PC-3 (cell line): ENCODE results near the gene TUBGCP6. TPM values are rescaled to one million over a fixed set of nuclear protein-coding genes. Genes with fewer than 3 reads are reported as not detected.

Experiments
- ATAC-seq: fragments of 200-7000 bp; cut with Tn5 transposase; 2 replicates; pipeline ENCODE4 v1.9.1; 2020; ENCODE audit warnings: mild to moderate bottlenecking, moderate library complexity
- BruUV-seq: library from RNA; stranded (reverse); fragments of 400-500 nt; replicated peaks from 2 replicates; lab custom pipeline; 2021; lab: Mats Ljungman, UMichigan
- CTCF ChIA-PET: fragments of 300-600 bp; sonication (Branson Sonifier 250); formaldehyde crosslinking; loops from one replicate; lab custom pipeline; 2022; ENCODE audit warnings: antibody characterized with exemption; lab: Charles Lee
- POLR2A ChIA-PET: fragments of 300-600 bp; sonication (Branson Sonifier 250); formaldehyde crosslinking; loops from one replicate; lab custom pipeline; 2022; ENCODE audit warnings: antibody characterized with exemption; ENCODE audit not compliant: unreplicated experiment; lab: Charles Lee
- DNase-seq: peaks from one replicate; pipeline ENCODE4 v3.0.0-alpha.2; 2015
- H2AFZ ChIP-seq: fragments of 300-600 bp; sonication (generic); 2 replicates; pipeline ENCODE4 v1.6.0; 2016; ENCODE audit warnings: antibody characterized with exemption, low read length
- H3F3A ChIP-seq: fragments of 300-600 bp; sonication (generic); one replicate; pipeline ENCODE4 v1.6.0; 2017; ENCODE audit warnings: antibody characterized with exemption, low read length, control low read depth, mild to moderate bottlenecking; ENCODE audit not compliant: unreplicated experiment
- H3K27ac ChIP-seq: fragments of 300-600 bp; sonication (generic); 2 replicates; pipeline ENCODE4 v1.5.1; 2016; ENCODE audit warnings: mild to moderate bottlenecking, low read length
- H3K27me3 ChIP-seq: fragments of 300-600 bp; sonication (generic); 2 replicates; pipeline ENCODE4 v1.6.1; 2016; ENCODE audit warnings: low read length, mixed read lengths
- H3K36me3 ChIP-seq: fragments of 300-600 bp; sonication (generic); 2 replicates; pipeline ENCODE4 v1.6.1; 2016; ENCODE audit warnings: low read depth, mixed run types, low read length, mixed read lengths
- H3K4me1 ChIP-seq: fragments of 300-600 bp; sonication (generic); 2 replicates; pipeline ENCODE4 v1.5.1; 2016; ENCODE audit warnings: low read length; ENCODE audit not compliant: insufficient read depth
- H3K4me2 ChIP-seq: fragments of 300-600 bp; sonication (generic); 2 replicates; pipeline ENCODE4 v1.6.0; 2016; ENCODE audit warnings: low read length
- H3K4me3 ChIP-seq: fragments of 300-600 bp; sonication (generic); 2 replicates; pipeline ENCODE4 v1.5.1; 2016; ENCODE audit warnings: mild to moderate bottlenecking, low read length, mixed read lengths
- H3K79me2 ChIP-seq: fragments of 300-600 bp; sonication (generic); 2 replicates; pipeline ENCODE4 v1.6.1; 2017; ENCODE audit warnings: low read length, mixed read lengths
- H3K9ac ChIP-seq: fragments of 300-600 bp; sonication (generic); 2 replicates; pipeline ENCODE4 v1.6.0; 2016; ENCODE audit warnings: mild to moderate bottlenecking, low read length
- H3K9me2 ChIP-seq: fragments of 300-600 bp; sonication (generic); replicated peaks from 2 replicates; pipeline ENCODE4 v1.6.1; 2016; ENCODE audit warnings: mixed run types, low read length, mixed read lengths
- H3K9me3 ChIP-seq: fragments of 300-600 bp; sonication (generic); 2 replicates; pipeline ENCODE4 v1.6.1; 2016; ENCODE audit warnings: low read length, mixed read lengths
- H4K20me1 ChIP-seq: fragments of 300-600 bp; sonication (generic); 2 replicates; pipeline ENCODE4 v1.6.1; 2016; ENCODE audit warnings: low read length, mixed read lengths
- EZH2 ChIP-seq: fragments of 300-600 bp; sonication (generic); IDR thresholded peaks from one replicate; pipeline ENCODE4 v1.6.1; 2017; ENCODE audit warnings: antibody characterized with exemption, mild to moderate bottlenecking, low read length; ENCODE audit not compliant: unreplicated experiment
- EZH2phosphoT487 ChIP-seq: fragments of 300-600 bp; sonication (generic); IDR thresholded peaks from 2 replicates; pipeline ENCODE4 v1.6.1; 2018; ENCODE audit warnings: mild to moderate bottlenecking, antibody characterized with exemption, low read length, borderline replicate concordance
- intact Hi-C: fragments of 100-400 bp; cut with micrococcal nuclease; formaldehyde crosslinking; loops from 2 replicates; pipeline ENCODE4 v1.9.0; 2023
- total RNA-seq: library from RNA; depleted of rRNA; stranded (reverse); fragments of >200 nt; gene quantifications from 2 replicates; pipeline ENCODE4 v1.2.3, GENCODE V29; 2014
- TF ChIP-seq, protein P1 (sequence below): fragments of 300-600 bp; sonication (generic); conservative IDR thresholded peaks from 2 replicates; pipeline ENCODE4 v1.5.1; 2017; ENCODE audit warnings: antibody characterized with exemption, low read depth, mild to moderate bottlenecking, low read length

The TUBGCP6 gene
- total RNA-seq, 1 experiment from 2014 or later = 32.1 TPM

DNA sequence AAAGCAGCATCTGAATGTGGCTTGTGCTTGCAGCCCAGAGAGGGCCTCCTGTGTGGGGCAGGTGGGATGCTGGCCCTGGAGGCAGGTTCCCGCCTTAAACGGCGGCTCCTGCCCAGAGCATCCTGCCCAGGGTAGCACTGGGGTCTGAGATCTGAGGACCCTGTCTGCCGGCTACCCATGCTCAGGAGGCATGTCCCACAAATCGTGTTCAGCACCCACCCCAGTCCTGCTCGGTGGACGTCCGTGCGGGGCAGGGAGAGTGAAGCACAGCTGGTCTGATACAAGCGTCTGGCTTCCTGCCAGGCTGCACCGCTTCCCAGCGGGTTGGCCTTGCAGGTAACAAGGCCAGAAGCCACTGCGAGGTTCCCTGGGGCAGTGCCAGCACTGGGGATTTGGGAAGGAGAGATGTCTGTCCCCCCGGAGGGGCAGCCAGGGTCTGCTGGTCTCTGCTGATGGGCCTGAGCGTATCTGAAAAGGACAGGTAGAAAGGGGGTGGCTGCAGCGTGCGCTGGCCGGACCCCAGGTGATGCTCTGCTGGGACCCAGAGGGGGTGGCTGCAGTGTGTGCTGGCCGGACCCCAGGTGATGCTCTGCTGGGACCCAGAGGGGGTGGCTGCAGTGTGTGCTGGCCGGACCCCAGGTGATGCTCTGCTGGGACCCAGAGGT lies 55.5 kb downstream of the TUBGCP6 start:
- H3K79me2 ChIP-seq = peaks cover 68% of the 10 kb centered on the region
- no peak for ATAC-seq
- CTCF ChIA-PET = no interaction called here
- POLR2A ChIA-PET = no interaction called here
- H3K4me2 ChIP-seq = peak overlapping the region; percentile 58; the same call in 1 of the 2 replicates
- H3K4me3 ChIP-seq = no peak overlapping the region
- DNase-seq = no peak
- H3F3A ChIP-seq = no peaks in the 10 kb centered on the region
- no peaks in the 10 kb centered on the region for H3K9me2 ChIP-seq
- peaks cover 48% of the 10 kb centered on the region for H3K4me1 ChIP-seq
- H3K27ac ChIP-seq = no peak overlapping the region
- H4K20me1 ChIP-seq = 0 out of 2 replicates have a peak, but pooled peaks cover 4% of the 10 kb centered on the region
- no peaks in the 10 kb centered on the region; the same call in 1 of the 2 replicates for H3K36me3 ChIP-seq
- no peak overlapping the region for H2AFZ ChIP-seq
- H3K9me3 ChIP-seq = no peaks in the 10 kb centered on the region
- no TSS peak for BruUV-seq
- no peak overlapping the region for H3K9ac ChIP-seq
- intact Hi-C loops = no loop called here
- no peaks in the 10 kb centered on the region for H3K27me3 ChIP-seq
- TF ChIP-seq, protein P1, sequence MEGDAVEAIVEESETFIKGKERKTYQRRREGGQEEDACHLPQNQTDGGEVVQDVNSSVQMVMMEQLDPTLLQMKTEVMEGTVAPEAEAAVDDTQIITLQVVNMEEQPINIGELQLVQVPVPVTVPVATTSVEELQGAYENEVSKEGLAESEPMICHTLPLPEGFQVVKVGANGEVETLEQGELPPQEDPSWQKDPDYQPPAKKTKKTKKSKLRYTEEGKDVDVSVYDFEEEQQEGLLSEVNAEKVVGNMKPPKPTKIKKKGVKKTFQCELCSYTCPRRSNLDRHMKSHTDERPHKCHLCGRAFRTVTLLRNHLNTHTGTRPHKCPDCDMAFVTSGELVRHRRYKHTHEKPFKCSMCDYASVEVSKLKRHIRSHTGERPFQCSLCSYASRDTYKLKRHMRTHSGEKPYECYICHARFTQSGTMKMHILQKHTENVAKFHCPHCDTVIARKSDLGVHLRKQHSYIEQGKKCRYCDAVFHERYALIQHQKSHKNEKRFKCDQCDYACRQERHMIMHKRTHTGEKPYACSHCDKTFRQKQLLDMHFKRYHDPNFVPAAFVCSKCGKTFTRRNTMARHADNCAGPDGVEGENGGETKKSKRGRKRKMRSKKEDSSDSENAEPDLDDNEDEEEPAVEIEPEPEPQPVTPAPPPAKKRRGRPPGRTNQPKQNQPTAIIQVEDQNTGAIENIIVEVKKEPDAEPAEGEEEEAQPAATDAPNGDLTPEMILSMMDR = no peak
- TF ChIP-seq EZH2phosphoT487 = no peak
- TF ChIP-seq EZH2 = no peak

DNA sequence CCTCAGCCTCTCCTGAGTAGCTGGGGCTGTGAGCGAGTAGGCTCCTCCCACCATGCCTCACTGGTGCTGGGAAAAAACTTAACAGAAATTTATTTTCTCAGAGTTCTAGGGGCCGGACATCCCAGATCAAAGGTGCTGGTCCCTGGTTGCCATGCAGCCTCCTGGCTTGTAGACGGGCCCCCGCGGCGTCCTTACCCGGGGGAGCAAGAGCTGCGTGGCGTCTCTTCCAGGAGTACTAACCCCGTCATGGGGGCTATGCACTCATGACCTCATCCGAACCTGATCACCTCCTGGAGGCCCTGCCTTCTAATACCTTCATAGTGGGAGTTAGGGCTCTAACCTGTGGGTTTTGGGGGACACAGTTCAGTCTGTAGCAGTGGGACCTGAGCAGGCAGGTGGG lies 56.5 kb downstream of the TUBGCP6 start:
- no peak for ATAC-seq
- intact Hi-C loops = no loop called here

More for the DNA sequence above, 56.5 kb downstream of the TUBGCP6 start:
- Histone ChIP-seq H4K20me1 (0 out of 2 replicates have a peak, but pooled peaks cover 4% of the 10 kb centered on the region), H3K4me3 (no peak overlapping the region), H3K4me1 (peaks cover 48% of the 10 kb centered on the region), H3K9me2 (no peaks in the 10 kb centered on the region), H3K9me3 (no peaks in the 10 kb centered on the region), H3K4me2 (no peak overlapping the region), H3K9ac (no peak overlapping the region), H3K36me3 (no peaks in the 10 kb centered on the region; the same call in 1 of the 2 replicates), H3K27me3 (no peaks in the 10 kb centered on the region), H3F3A (no peaks in the 10 kb centered on the region), H3K27ac (no peak overlapping the region), H3K79me2 (peaks cover 68% of the 10 kb centered on the region), H2AFZ (no peak overlapping the region)
- POLR2A ChIA-PET = no interaction called here
- no peak for DNase-seq
- CTCF ChIA-PET = no interaction called here
- BruUV-seq = no TSS peak
- TF ChIP-seq, protein P1 = no peak
- TF ChIP-seq EZH2 = no peak
- TF ChIP-seq EZH2phosphoT487 = no peak
